Endothelial cell of umbilical vein (primary cell): ENCODE data around the gene PSMB7. TPM values are rescaled to one million over a fixed set of nuclear protein-coding genes. Genes with fewer than 3 reads are reported as not detected.

Experiments
- BruUV-seq: library from RNA; stranded (reverse); fragments of 400-500 nt; replicated peaks from 2 replicates; lab custom pipeline; 2021; lab: Mats Ljungman, UMichigan
- CTCF ChIA-PET: fragments of 300-600, 350-600 bp; sonication (Branson Sonifier 250); formaldehyde crosslinking; loops from one replicate; lab custom pipeline; 2021; ENCODE audit warnings: antibody characterized with exemption, inconsistent platforms; lab: Charles Lee
- POLR2A ChIA-PET: fragments of 300-600, 350-600 bp; sonication (Branson Sonifier 250); formaldehyde crosslinking; loops from one replicate; lab custom pipeline; 2021; ENCODE audit warnings: antibody characterized with exemption, inconsistent platforms; lab: Charles Lee
- DNase-seq: peaks from one replicate; pipeline ENCODE4 v3.0.0-alpha.2; 2011; ENCODE audit warnings: low read depth, low spot score
- FAIRE-seq: peaks from 2 replicates; lab custom pipeline; 2011; peaks lifted over from hg19 to GRCh38; lab: Jason Lieb, UNC
- H2AFZ ChIP-seq: 2 replicates; pipeline ENCODE4 v1.6.0; 2012; ENCODE audit warnings: low read depth, low read length, control low read depth, inconsistent platforms
- H3K27ac ChIP-seq: 2 replicates; pipeline ENCODE4 v1.5.1; 2011; ENCODE audit warnings: low read depth, mild to moderate bottlenecking, control low read depth, low read length, moderate library complexity; ENCODE audit not compliant: insufficient read depth
- H3K27me3 ChIP-seq, 2 experiments: 2 replicates each; pipeline versions ENCODE4 v1.6.0 to v1.6.1; 2011; ENCODE audit warnings: low read length in 2 of 2, mixed read lengths in 1 of 2; ENCODE audit not compliant: control insufficient read depth in 2 of 2, insufficient read depth in 2 of 2
- H3K36me3 ChIP-seq, 2 experiments: 2 replicates in 1 of 2; 3 replicates in 1 of 2; pipeline ENCODE4 v1.5.1; 2011; ENCODE audit warnings: low read length in 2 of 2, mild to moderate bottlenecking in 1 of 2, moderate library complexity in 1 of 2; ENCODE audit not compliant: control insufficient read depth in 2 of 2, insufficient read depth in 2 of 2; ENCODE audit errors: extremely low read depth in 1 of 2
- H3K4me1 ChIP-seq: 3 replicates; pipeline ENCODE4 v1.5.1; 2011; ENCODE audit warnings: mild to moderate bottlenecking, low read length; ENCODE audit not compliant: control insufficient read depth, insufficient read depth; ENCODE audit errors: extremely low read depth
- H3K4me2 ChIP-seq: 2 replicates; pipeline ENCODE4 v1.6.1; 2011; ENCODE audit warnings: low read length, control low read depth, mixed read lengths; ENCODE audit not compliant: insufficient read depth
- H3K4me3 ChIP-seq, 3 experiments: fragments of 200-600 bp in 1 of 3; sonication (generic), shearing (Covaris generic) in 1 of 3; replicated peaks in 1 of 3; 2 replicates each; pipeline ENCODE4 v1.5.1; 2011 to 2016; ENCODE audit warnings: control low read depth in 3 of 3, low read length in 3 of 3, mild to moderate bottlenecking in 2 of 3, inconsistent platforms in 1 of 3, low read depth in 1 of 3, moderate library complexity in 1 of 3; ENCODE audit not compliant: insufficient read depth in 1 of 3
- H3K79me2 ChIP-seq: 2 replicates; pipeline ENCODE4 v1.6.0; 2012; ENCODE audit warnings: low read length, inconsistent platforms; ENCODE audit not compliant: control insufficient read depth, insufficient read depth
- H3K9ac ChIP-seq: replicated peaks from 2 replicates; pipeline ENCODE3; 2011; ENCODE audit warnings: low read length, control low read depth; ENCODE audit not compliant: insufficient read depth; ENCODE audit errors: extremely low read depth
- H3K9me1 ChIP-seq: replicated peaks from 3 replicates; pipeline ENCODE4 v1.6.0; 2011; ENCODE audit warnings: mild to moderate bottlenecking, low read length; ENCODE audit not compliant: control insufficient read depth, insufficient read depth; ENCODE audit errors: extremely low read depth
- H3K9me3 ChIP-seq: replicated peaks from 2 replicates; pipeline ENCODE4 v1.5.1; 2012; ENCODE audit warnings: low read length, inconsistent platforms; ENCODE audit not compliant: control insufficient read depth, insufficient read depth
- H4K20me1 ChIP-seq: replicated peaks from 2 replicates; pipeline ENCODE3; 2011; ENCODE audit warnings: mild to moderate bottlenecking, low read length; ENCODE audit not compliant: control insufficient read depth, insufficient read depth; ENCODE audit errors: extremely low read depth
- CTCF ChIP-seq, 2 donors: IDR thresholded peaks; 1 replicate in 1 of 2; 2 replicates in 1 of 2; pipeline ENCODE4 v1.5.1; 2011; ENCODE audit warnings: low read length in 2 of 2, mild to moderate bottlenecking in 2 of 2, moderate library complexity in 2 of 2, control low read depth in 1 of 2, inconsistent platforms in 1 of 2, low read depth in 1 of 2; ENCODE audit not compliant: insufficient read depth in 1 of 2; ENCODE audit errors: extremely low read depth in 1 of 2
- EZH2 ChIP-seq: IDR thresholded peaks from 2 replicates; pipeline ENCODE4 v1.6.1; 2012; ENCODE audit warnings: borderline replicate concordance, low read depth, mild to moderate bottlenecking, moderate library complexity, low read length, inconsistent platforms; ENCODE audit not compliant: severe bottlenecking
- FOS ChIP-seq: IDR thresholded peaks from 2 replicates; pipeline ENCODE4 v1.6.1; 2011; ENCODE audit warnings: mild to moderate bottlenecking, low read length, moderate library complexity, borderline replicate concordance; ENCODE audit not compliant: insufficient read depth
- GATA2 ChIP-seq: IDR thresholded peaks from 2 replicates; pipeline ENCODE4 v1.7.0; 2011; ENCODE audit warnings: low read depth, mild to moderate bottlenecking, moderate library complexity, mixed read lengths, low read length; ENCODE audit not compliant: insufficient read length, insufficient read depth
- JUN ChIP-seq: IDR thresholded peaks from 2 replicates; pipeline ENCODE4 v1.6.1; 2011; ENCODE audit warnings: borderline replicate concordance, low read depth; ENCODE audit not compliant: insufficient read length, insufficient read depth
- MAX ChIP-seq: IDR thresholded peaks from 2 replicates; pipeline ENCODE4 v1.6.1; 2011; ENCODE audit not compliant: insufficient read depth, insufficient read length
- MYC ChIP-seq: IDR thresholded peaks from one replicate; pipeline ENCODE4 v1.6.1; 2011; ENCODE audit warnings: mild to moderate bottlenecking, low read depth, low read length
- POLR2A ChIP-seq: IDR thresholded peaks from 2 replicates; pipeline ENCODE4 v1.6.1; 2012; ENCODE audit warnings: low read depth, mild to moderate bottlenecking, control low read depth, low read length
- POLR2AphosphoS5 ChIP-seq: IDR thresholded peaks from 2 replicates; pipeline ENCODE4 v1.6.1; 2012; ENCODE audit warnings: low read depth, mild to moderate bottlenecking, control low read depth, low read length, moderate library complexity; ENCODE audit not compliant: insufficient read depth
- dilution Hi-C: fragments of 300-500 bp; cut with MboI; formaldehyde crosslinking; loops from one replicate; pipeline ENCODE4 v1.15.0; 2019; ENCODE audit warnings: low sequenced_read_pairs; ENCODE audit not compliant: extremely low pct_ligation_motif_present
- intact Hi-C: fragments of 100-400 bp; cut with micrococcal nuclease; formaldehyde crosslinking; loops from one replicate; pipeline ENCODE4 v1.10.0; 2022
- polyA plus RNA-seq, 4 experiments: library from polyadenylated mRNA; depleted of rRNA in 3 of 4; stranded (reverse) in 3 of 4; unstranded in 1 of 4; fragments of >200 nt; gene quantifications; 2 replicates each; pipeline versions ENCODE4 v1.2.1 to v1.2.3, GENCODE V29; 2011 to 2012; ENCODE audit warnings: missing spikeins in 1 of 4
- total RNA-seq: library from RNA; stranded (reverse); gene quantifications from 2 replicates; pipeline ENCODE4 v1.2.3, GENCODE V29; 2021

Gene PSMB7
- total and polyA plus RNA-seq, 2 donors (not counting 3 experiments of a cell fraction or from before 2014, with no cell fraction given): 227 to 366 TPM

GRCh38 chr9:124348831-124349230 is 66.4 kb downstream of the PSMB7 start:
- dilution Hi-C loops: no loop called here
- H2AFZ ChIP-seq: no peak overlapping the region
- ChIA-PET POLR2A (no interaction called here), CTCF (no interaction called here)
- H3K9me3 ChIP-seq: no peaks in the 10 kb centered on the region
- no peak overlapping the region for H3K4me3 ChIP-seq
- DNase-seq: no peak
- BruUV-seq: no TSS peak
- TF ChIP-seq POLR2A (no peak), MAX (no peak), CTCF (IDR thresholded peaks at IDR 0.05; ENCODE audit: extremely low read depth in 1 of 2, insufficient read depth in 1 of 2, low read depth in 1 of 2, low read length in 2 of 2) (no peak), EZH2 (no peak), JUN (no peak), POLR2AphosphoS5 (no peak), FOS (no peak), GATA2 (no peak), MYC (no peak)
- H3K27me3 ChIP-seq: no peaks in the 10 kb centered on the region
- H3K79me2 ChIP-seq: no peaks in the 10 kb centered on the region
- H3K9ac ChIP-seq: no peak overlapping the region
- H3K4me2 ChIP-seq: no peak overlapping the region
- H3K36me3 ChIP-seq: peaks cover 10 to 61% of the 10 kb centered on the region in 2 experiments
- no peak overlapping the region for H3K27ac ChIP-seq
- H3K9me1 ChIP-seq: no peaks in the 10 kb centered on the region
- FAIRE-seq: no peak
- H4K20me1 ChIP-seq: no peaks in the 10 kb centered on the region
- intact Hi-C loops: no loop called here
- H3K4me1 ChIP-seq: no peaks in the 10 kb centered on the region
